GM19468 (cell line): ENCODE data around the gene CTSC.
A peak's percentile ranks its signal among the peaks of the same experiment; 100 is the strongest.

ENCODE experiments used
- ATAC-seq: cut with Tn5 transposase; IDR thresholded peaks from one replicate; pipeline ENCODE4 v1.9.1; 2021; ENCODE audit warnings: mild to moderate bottlenecking, moderate library complexity, moderate number of reproducible peaks; ENCODE audit not compliant: unreplicated experiment; ENCODE audit errors: extremely low read depth

CTSC gene

DNA sequence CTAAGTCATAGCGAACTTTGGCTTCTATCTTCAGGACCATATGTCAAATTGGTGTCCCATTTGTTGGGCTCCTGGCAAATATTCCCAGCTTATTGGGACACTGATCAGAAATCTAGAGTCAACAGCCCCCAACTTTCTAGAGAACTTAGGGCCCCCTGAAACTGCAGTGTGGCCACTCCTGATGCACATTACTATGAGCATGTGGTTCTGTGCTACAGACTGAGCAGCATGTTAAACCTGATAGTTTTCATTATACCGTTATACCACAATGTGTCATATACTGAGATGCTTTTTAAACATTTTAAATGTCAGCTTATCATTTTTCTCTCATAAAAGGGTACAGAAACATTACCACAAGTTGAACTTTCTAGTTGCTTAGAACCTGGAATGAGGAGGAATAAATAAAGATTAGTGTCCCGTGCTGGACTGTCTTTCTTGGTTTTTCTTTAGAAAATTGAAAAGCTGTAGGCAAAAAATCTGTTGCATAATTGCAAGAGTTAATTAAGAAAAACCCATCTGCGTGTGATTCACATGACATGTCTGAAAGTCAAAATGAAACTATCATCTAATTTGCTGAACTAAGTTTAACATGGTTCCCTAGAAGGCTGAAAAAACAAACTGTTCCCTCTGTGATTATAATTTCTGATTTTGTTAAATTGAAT lies 16.4 kb upstream of the CTSC start:
- no peak for ATAC-seq

DNA sequence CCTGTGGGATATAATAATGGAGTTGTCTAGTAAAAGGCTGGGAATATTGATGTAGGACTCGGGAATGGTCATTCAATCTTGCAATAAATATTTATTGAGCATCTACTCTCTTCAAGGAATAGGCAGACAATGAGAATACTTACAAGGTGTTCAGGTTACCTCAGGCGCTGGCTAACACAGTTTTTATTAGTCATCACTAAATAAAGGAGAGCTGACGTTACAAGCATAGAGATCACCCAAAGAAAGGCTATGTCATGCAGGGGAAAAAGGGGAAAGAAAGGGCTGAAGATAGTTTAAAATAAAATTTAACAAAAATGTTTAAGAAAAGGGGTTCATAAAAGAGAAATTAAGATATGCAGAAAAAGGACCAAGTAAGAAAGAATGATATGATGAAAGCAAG lies 15.8 kb upstream of the CTSC start:
- ATAC-seq, result no peak

DNA sequence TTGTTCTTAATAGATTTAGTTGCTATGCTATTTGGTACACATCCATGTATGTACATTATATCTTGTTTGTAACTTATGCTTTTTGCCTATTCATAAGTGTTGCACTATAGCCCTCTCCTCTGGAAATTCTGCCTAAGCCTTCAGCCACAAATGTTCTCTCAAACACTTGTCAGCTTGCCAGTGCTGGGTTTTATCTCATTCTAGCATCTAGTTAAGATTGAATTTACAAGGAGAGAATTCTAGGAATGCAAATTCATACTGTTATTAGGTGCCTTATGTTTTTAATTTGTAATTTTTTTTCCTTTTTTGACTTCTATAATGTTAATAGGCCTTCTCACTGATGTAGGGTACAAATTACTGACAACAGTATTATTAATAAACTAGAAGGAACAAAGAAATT lies 14.6 kb upstream of the CTSC start:
- ATAC-seq, result no peak

- no peak for ATAC-seq
Measured at GRCh38 chr11:88348870-88349269, 11.3 kb upstream of the CTSC start.

DNA sequence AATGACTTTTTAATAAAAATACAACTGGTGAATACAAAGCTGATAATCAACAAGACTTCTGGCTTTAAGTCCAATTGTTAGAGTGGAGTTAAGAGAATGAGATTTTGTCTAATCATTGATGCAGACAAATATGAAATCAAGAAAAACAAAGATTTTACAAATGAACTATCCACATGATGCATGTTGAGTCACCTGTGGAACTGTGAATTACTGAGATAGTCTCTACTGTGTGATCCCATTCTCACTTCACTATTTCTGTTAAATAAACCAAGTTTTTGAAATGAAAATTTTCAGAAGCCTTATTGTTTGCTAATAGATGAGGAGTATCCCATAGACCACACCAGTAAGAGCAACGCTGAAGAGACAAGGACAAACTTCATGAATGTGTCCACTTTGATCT lies 8.4 kb upstream of the CTSC start:
- no peak for ATAC-seq

DNA sequence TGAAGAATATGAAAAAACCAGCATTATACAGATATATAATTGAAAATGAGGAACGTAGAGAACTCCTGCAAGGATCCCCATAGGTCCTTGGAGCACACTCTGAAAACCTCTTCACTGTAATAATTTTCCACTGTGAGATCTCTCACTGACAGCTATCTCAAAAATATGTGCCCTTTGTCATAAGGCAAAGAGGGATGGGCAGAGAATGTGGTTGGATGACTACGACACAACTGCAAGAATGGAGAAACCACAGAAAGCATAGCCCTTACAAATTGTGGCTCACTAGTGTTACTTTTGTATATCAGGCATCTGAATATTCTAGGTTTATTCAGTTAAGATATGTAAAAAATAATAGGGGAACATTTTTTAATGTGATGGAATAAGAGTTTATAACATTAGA lies 7.9 kb upstream of the CTSC start:
- ATAC-seq, result no peak

GRCh38 chr11:88344869-88345268 lies 7.3 kb upstream of the CTSC start:
- no peak for ATAC-seq

GRCh38 chr11:88341522-88342251 lies 4.2 kb upstream of the CTSC start:
- no peak for ATAC-seq

- no peak for ATAC-seq
Measured at GRCh38 chr11:88340366-88340935, 2.9 kb upstream of the CTSC start.

GRCh38 chr11:88337987-88338668 lies 592 bp upstream of the CTSC start:
- peak; percentile 41 for ATAC-seq

DNA sequence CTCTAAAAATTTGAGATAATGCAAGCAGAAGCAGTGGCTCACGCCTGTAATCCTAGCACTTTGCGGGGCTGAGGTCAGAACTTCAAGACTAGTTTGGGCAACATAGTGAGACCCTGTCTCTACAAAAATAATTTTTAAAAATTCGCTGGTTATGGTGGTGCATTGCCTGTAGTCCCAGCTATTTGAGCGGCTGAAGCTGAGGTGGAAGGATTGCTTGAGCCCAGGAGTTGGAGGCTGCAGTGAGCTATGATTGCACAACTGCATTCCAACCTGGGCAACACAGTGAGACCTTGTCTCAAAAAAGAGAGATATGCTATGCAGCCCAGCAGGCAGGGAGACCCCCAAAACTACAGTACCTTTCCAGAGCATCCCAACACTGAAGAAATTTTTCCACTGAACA lies 2.3 kb downstream of the CTSC start:
- ATAC-seq, result no peak

- no peak for ATAC-seq
Measured at GRCh38 chr11:88333862-88334261, 3.7 kb downstream of the CTSC start.

DNA sequence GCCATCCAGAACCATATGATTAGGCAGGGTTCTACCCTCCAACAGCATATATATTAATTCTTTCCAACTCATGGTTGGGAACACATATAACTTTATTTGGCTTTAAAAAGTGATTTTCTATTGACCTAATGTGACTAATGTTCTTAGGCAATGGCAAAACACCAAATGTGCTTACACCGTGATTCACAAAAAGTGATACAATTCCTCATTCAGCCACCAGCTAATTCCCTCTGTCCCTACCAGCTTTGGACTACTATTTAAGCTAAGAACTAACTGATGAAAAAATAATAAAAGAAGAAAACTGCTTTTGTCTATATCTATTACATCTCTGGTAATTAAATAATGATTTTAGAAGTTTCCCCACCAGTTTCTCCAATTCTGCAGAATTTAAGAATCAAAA lies 4.7 kb downstream of the CTSC start:
- no peak for ATAC-seq

- ATAC-seq, result no peak
Measured at GRCh38 chr11:88330826-88331428, 6.6 kb downstream of the CTSC start.

DNA sequence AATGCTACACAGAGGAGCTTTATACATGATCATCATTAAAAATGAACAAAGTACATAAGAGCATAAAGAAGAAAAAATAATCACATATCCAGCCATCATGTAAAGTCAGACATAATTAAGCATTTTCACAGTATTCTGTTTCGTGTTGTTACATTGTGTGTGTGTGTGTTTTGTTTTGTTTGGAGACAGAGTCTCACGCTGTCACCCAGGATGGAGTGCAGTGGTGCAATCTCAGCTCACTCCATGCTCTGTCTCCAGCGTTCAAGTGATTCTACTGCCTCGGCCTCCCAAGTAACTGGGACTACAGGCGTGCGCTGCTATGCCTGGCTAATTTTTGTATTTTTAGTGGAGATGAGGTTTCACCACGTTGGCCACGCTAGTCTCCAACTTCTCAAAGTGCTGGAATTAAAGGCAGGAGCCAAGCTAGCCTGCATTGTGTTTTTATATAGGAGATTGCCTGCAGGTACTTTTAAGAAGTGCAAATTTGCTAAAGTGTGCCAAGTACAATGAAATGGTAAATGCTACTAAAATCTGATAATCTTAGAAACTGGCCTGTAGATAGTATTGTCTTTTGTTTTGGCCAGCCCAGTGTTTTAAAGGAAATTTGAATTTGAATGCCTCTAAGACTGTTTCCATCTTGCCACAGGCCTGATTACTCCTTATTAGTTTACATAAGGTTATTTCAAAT lies 7.8 kb downstream of the CTSC start:
- no peak for ATAC-seq

GRCh38 chr11:88327462-88328143 lies 9.9 kb downstream of the CTSC start:
- no peak for ATAC-seq

- ATAC-seq, result peak; percentile 44
Measured at GRCh38 chr11:88327061-88327460, 10.5 kb downstream of the CTSC start.

DNA sequence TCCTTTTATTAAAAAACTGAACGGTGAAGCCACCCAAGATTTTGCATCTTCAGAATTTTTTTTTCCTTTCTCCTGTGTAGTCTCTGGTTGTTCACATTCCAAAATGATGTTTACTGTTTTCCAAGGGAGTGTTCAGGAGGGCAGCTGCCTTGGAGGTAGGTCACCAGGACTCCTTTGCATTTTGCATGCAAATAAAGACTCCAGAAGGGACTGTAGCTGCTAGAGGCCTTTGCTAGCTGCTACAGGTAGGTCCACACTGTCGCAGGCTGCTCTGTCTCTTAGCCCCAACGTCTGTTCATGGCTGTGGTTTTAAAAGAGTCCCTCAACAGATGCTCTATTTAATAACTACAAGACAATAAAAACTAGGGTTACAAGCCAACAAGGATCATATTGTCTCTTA lies 11.4 kb downstream of the CTSC start:
- ATAC-seq, result no peak

GRCh38 chr11:88324562-88325345 lies 12.8 kb downstream of the CTSC start:
- ATAC-seq, result no peak
